Astrocyte of the cerebellum (primary cell): ENCODE measurements around the gene SUSD3.

Experiments
- DNase-seq: peaks from one replicate; pipeline ENCODE4 v3.0.0-alpha.2; 2011; ENCODE audit warnings: low read depth
- H3K4me3 ChIP-seq: 2 replicates; pipeline ENCODE4 v1.5.1; 2011; ENCODE audit warnings: mild to moderate bottlenecking, low read depth, low read length, moderate library complexity
- CTCF ChIP-seq: IDR thresholded peaks from 2 replicates; pipeline ENCODE4 v1.5.1; 2012; ENCODE audit warnings: low read length, low read depth, moderate library complexity, mild to moderate bottlenecking; ENCODE audit errors: missing control alignments
- in situ Hi-C: cut with HindIII; loops from 2 replicates; pipeline ENCODE4 v1.10.0; 2017; ENCODE audit warnings: low sequenced_read_pairs

SUSD3 gene

GRCh38 chr9:93027750-93028149 is 30.8 kb upstream of the SUSD3 start:
- in situ Hi-C loops = no loop called here
- TF ChIP-seq CTCF = no peak
- DNase-seq = no peak
- no peak overlapping the region for H3K4me3 ChIP-seq

- in situ Hi-C loops = no loop called here
- DNase-seq = no peak
- no peak overlapping the region for H3K4me3 ChIP-seq
- TF ChIP-seq CTCF = no peak
These were observed 30.0 kb upstream of the SUSD3 start for GRCh38 chr9:93028448-93029006.

GRCh38 chr9:93030642-93031628 is 27.6 kb upstream of the SUSD3 start:
- no peak for TF ChIP-seq CTCF
- H3K4me3 ChIP-seq = no peak overlapping the region
- no peak for DNase-seq
- in situ Hi-C loops = no loop called here

GRCh38 chr9:93031629-93032430 is 26.7 kb upstream of the SUSD3 start:
- no peak for TF ChIP-seq CTCF
- H3K4me3 ChIP-seq = no peak overlapping the region
- in situ Hi-C loops = no loop called here
- no peak for DNase-seq

GRCh38 chr9:93032545-93032944 is 26.0 kb upstream of the SUSD3 start:
- in situ Hi-C loops = no loop called here
- TF ChIP-seq CTCF = no peak
- H3K4me3 ChIP-seq = no peak overlapping the region
- DNase-seq = no peak

GRCh38 chr9:93033531-93033930 is 25.0 kb upstream of the SUSD3 start:
- H3K4me3 ChIP-seq = no peak overlapping the region
- TF ChIP-seq CTCF = no peak
- DNase-seq = no peak
- in situ Hi-C loops = no loop called here
